ENCODE results near the gene GLT8D1.

GLT8D1 gene

DNA sequence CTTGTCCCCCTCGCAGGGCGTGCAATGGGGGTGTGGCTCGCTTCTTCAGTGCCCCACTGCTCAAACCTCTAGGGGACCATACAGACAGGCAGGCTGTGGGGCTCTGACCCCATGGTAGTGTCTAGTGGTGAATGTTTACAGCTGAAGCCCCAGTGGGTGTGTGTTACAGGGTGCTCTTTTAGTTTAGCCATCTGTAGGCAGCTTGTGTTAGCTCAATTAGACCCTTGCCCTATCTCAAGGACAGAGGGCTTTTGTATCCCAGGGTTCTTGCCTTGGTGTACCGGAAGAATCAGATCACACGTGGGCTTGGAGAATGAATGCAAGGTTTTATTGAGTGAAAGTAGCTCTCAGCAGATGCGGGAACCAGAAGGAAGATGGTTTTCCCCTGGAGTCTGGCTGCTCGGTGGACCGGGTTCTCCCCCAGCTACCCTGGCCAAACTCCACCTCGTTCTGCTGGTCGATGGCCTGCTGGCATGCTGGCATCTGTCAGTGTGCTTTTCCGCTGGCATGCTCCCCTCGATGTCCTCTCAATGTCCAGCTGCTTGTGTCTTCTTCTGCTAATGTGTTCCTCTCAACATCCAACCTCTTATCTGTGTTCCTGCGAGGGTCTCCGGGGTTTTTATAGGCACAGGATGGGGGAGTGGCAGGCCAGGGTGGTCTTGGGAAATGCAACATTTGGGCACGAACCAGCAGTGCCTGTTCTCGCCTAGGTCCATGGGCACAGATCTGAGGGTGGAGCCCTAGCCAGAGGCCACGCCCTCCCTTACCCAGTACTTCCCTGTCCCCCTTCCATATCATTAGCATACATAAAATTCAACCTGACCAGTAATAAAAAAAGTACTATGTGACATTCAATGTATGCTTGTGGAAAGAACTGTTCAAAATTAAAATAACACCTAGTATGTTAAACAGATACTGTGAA lies 7.0 kb upstream of the GLT8D1 start:
- ChIA-PET CTCF (interaction anchor here (0.6 kb wide), 1 partner anchor 21 kb away, joined by 3 read pairs; no protein-coding TSS in a partner anchor), POLR2A (no interaction called here)
- H3K4me1 ChIP-seq (ENCODE audit: control extremely low read depth in 1 of 4, control insufficient read depth in 4 of 4, insufficient read depth in 4 of 4, low read length in 3 of 4), result peaks cover 5 to 22% (median 11%) of the 10 kb centered on the region in 4 experiments
- no peak for DNase-seq
- no peak overlapping the region for H3K27ac ChIP-seq (ENCODE audit: insufficient read depth in 1 of 2, low read depth in 1 of 2, low read length in 2 of 2, poor library complexity in 1 of 2, severe bottlenecking in 2 of 2)
- H3K4me3 ChIP-seq (ENCODE audit: control insufficient read depth in 1 of 7, extremely low read depth in 1 of 7, insufficient read depth in 4 of 7, low read depth in 2 of 7, low read length in 6 of 7), result no peak overlapping the region
- H3K36me3 ChIP-seq (ENCODE audit: control insufficient read depth in 4 of 4, insufficient read depth in 4 of 4, low read length in 3 of 4), result peaks cover 7 to 20% (median 13%) of the 10 kb centered on the region in 4 experiments
- H3K27me3 ChIP-seq (replicated peaks in 2 of 5; ENCODE audit: control insufficient read depth in 4 of 5, insufficient read depth in 5 of 5, low read length in 4 of 5), result no peaks in the 10 kb centered on the region
- WGBS (ENCODE audit: insufficient coverage), result 99% methylated on average over 15 of the region's 17 CpGs
- H3K9me3 ChIP-seq (ENCODE audit: control extremely low read depth in 1 of 5, control insufficient read depth in 4 of 5, insufficient read depth in 2 of 5, low read depth in 1 of 5, low read length in 4 of 5), result peaks cover 0 to 4% (median 0%) of the 10 kb centered on the region in 5 experiments

GRCh38 chr3:52710512-52710911 lies 4.9 kb upstream of the GLT8D1 start:
- ChIA-PET CTCF (interaction anchor here (1.2 kb wide), 1 partner anchor 298 kb away, joined by 3 read pairs; no protein-coding TSS in a partner anchor), POLR2A (no interaction called here)
- Histone ChIP-seq H3K4me3 (ENCODE audit: control insufficient read depth in 1 of 7, extremely low read depth in 1 of 7, insufficient read depth in 4 of 7, low read depth in 2 of 7, low read length in 6 of 7) (no peak overlapping the region), H3K36me3 (ENCODE audit: control insufficient read depth in 4 of 4, insufficient read depth in 4 of 4, low read length in 3 of 4) (peaks cover 7 to 20% (median 12%) of the 10 kb centered on the region in 4 experiments), H3K4me1 (ENCODE audit: control extremely low read depth in 1 of 4, control insufficient read depth in 4 of 4, insufficient read depth in 4 of 4, low read length in 3 of 4) (peaks cover 16 to 31% (median 25%) of the 10 kb centered on the region in 4 experiments), H3K27me3 (replicated peaks in 2 of 5; ENCODE audit: control insufficient read depth in 4 of 5, insufficient read depth in 5 of 5, low read length in 4 of 5) (no peaks in the 10 kb centered on the region), H3K27ac (ENCODE audit: insufficient read depth in 1 of 2, low read depth in 1 of 2, low read length in 2 of 2, poor library complexity in 1 of 2, severe bottlenecking in 2 of 2) (no peak overlapping the region), H3K9me3 (ENCODE audit: control extremely low read depth in 1 of 5, control insufficient read depth in 4 of 5, insufficient read depth in 2 of 5, low read depth in 1 of 5, low read length in 4 of 5) (peaks cover 0 to 4% (median 0%) of the 10 kb centered on the region in 5 experiments)
- DNase-seq, result no peak
- 92% methylated on average over 1 of the region's 2 CpGs for WGBS (ENCODE audit: insufficient coverage)

GRCh38 chr3:52707585-52707984 lies 2.0 kb upstream of the GLT8D1 start:
- WGBS (ENCODE audit: insufficient coverage), result no CpG with 5 or more reads among the region's 4 CpGs

DNA sequence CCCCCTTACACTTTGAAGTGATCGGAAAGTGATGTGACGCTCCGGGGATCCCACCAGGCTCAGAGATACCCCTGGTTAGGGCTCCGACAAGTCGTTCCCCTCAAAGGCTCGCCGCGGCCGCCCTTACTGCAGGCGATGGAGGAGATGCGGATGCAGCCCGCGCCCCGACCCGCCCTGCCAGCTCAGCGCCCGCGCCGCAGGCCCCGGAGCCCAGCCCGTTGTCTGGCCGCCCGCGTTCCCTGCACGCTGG lies 228 bp downstream of the GLT8D1 start:
- peaks cover 22 to 41% (median 33%) of the 10 kb centered on the region in 4 experiments for H3K4me1 ChIP-seq (ENCODE audit: control extremely low read depth in 1 of 4, control insufficient read depth in 4 of 4, insufficient read depth in 4 of 4, low read length in 3 of 4)
- H3K27ac ChIP-seq (ENCODE audit: insufficient read depth in 1 of 2, low read depth in 1 of 2, low read length in 2 of 2, poor library complexity in 1 of 2, severe bottlenecking in 2 of 2), result peak overlapping the region; percentile 68 to 88
- ChIA-PET CTCF (interaction anchor here (0.9 to 1.1 kb wide), 2 partner anchors 14 to 17 kb away, joined by 3 read pairs; no protein-coding TSS in a partner anchor), POLR2A (interaction anchor here (0.6 to 1.4 kb wide), 3 partner anchors 13 to 152 kb away, joined by 3 to 5 read pairs (median 4); no protein-coding TSS in a partner anchor)
- 0% methylated on average over 25 of the region's 25 CpGs for WGBS (ENCODE audit: insufficient coverage)
- DNase-seq, result no peak
- H3K9me3 ChIP-seq (ENCODE audit: control extremely low read depth in 1 of 5, control insufficient read depth in 4 of 5, insufficient read depth in 2 of 5, low read depth in 1 of 5, low read length in 4 of 5), result no peaks in the 10 kb centered on the region
- no peaks in the 10 kb centered on the region for H3K27me3 ChIP-seq (replicated peaks in 2 of 5; ENCODE audit: control insufficient read depth in 4 of 5, insufficient read depth in 5 of 5, low read length in 4 of 5)
- H3K36me3 ChIP-seq (ENCODE audit: control insufficient read depth in 4 of 4, insufficient read depth in 4 of 4, low read length in 3 of 4), result peaks cover 0 to 9% (median 5%) of the 10 kb centered on the region in 4 experiments
- peak overlapping the region; percentile 82 to 100 (median 93) for H3K4me3 ChIP-seq (ENCODE audit: control insufficient read depth in 1 of 7, extremely low read depth in 1 of 7, insufficient read depth in 4 of 7, low read depth in 2 of 7, low read length in 6 of 7)

More at GRCh38 chr3:52707585-52707984, 2.0 kb upstream of the GLT8D1 start:
- peaks cover 4 to 15% (median 11%) of the 10 kb centered on the region in 4 experiments for H3K36me3 ChIP-seq (ENCODE audit: control insufficient read depth in 4 of 4, insufficient read depth in 4 of 4, low read length in 3 of 4)
- H3K27ac ChIP-seq (ENCODE audit: insufficient read depth in 1 of 2, low read depth in 1 of 2, low read length in 2 of 2, poor library complexity in 1 of 2, severe bottlenecking in 2 of 2), result peak overlapping the region in 1 of 2 experiments; percentile 54
- peaks cover 0 to 3% (median 0%) of the 10 kb centered on the region in 5 experiments for H3K9me3 ChIP-seq (ENCODE audit: control extremely low read depth in 1 of 5, control insufficient read depth in 4 of 5, insufficient read depth in 2 of 5, low read depth in 1 of 5, low read length in 4 of 5)
- peak overlapping the region in 3 of 7 experiments; percentile 47 to 100 (median 99) for H3K4me3 ChIP-seq (ENCODE audit: control insufficient read depth in 1 of 7, extremely low read depth in 1 of 7, insufficient read depth in 4 of 7, low read depth in 2 of 7, low read length in 6 of 7)
- H3K27me3 ChIP-seq (replicated peaks in 2 of 5; ENCODE audit: control insufficient read depth in 4 of 5, insufficient read depth in 5 of 5, low read length in 4 of 5), result no peaks in the 10 kb centered on the region
- DNase-seq, result peak; percentile 45 to 89 (median 85)
- ChIA-PET POLR2A (interaction anchor here (1.0 kb wide), 1 partner anchor 14 kb away, joined by 3 read pairs; no protein-coding TSS in a partner anchor), CTCF (interaction anchor here (1.3 kb wide), 2 partner anchors 35 to 138 kb away, joined by 3 read pairs; no protein-coding TSS in a partner anchor)
- H3K4me1 ChIP-seq (ENCODE audit: control extremely low read depth in 1 of 4, control insufficient read depth in 4 of 4, insufficient read depth in 4 of 4, low read length in 3 of 4), result peaks cover 22 to 41% (median 33%) of the 10 kb centered on the region in 4 experiments

- Histone ChIP-seq H3K9me3 (ENCODE audit: control extremely low read depth in 1 of 5, control insufficient read depth in 4 of 5, insufficient read depth in 2 of 5, low read depth in 1 of 5, low read length in 4 of 5) (no peaks in the 10 kb centered on the region), H3K4me3 (ENCODE audit: control insufficient read depth in 1 of 7, extremely low read depth in 1 of 7, insufficient read depth in 4 of 7, low read depth in 2 of 7, low read length in 6 of 7) (peak overlapping the region; percentile 82 to 100 (median 93)), H3K4me1 (ENCODE audit: control extremely low read depth in 1 of 4, control insufficient read depth in 4 of 4, insufficient read depth in 4 of 4, low read length in 3 of 4) (peaks cover 22 to 41% (median 33%) of the 10 kb centered on the region in 4 experiments), H3K36me3 (ENCODE audit: control insufficient read depth in 4 of 4, insufficient read depth in 4 of 4, low read length in 3 of 4) (peaks cover 0 to 10% (median 4%) of the 10 kb centered on the region in 4 experiments), H3K27me3 (replicated peaks in 2 of 5; ENCODE audit: control insufficient read depth in 4 of 5, insufficient read depth in 5 of 5, low read length in 4 of 5) (no peaks in the 10 kb centered on the region), H3K27ac (ENCODE audit: insufficient read depth in 1 of 2, low read depth in 1 of 2, low read length in 2 of 2, poor library complexity in 1 of 2, severe bottlenecking in 2 of 2) (peak overlapping the region; percentile 68 to 88)
- 12% methylated on average over 21 of the region's 22 CpGs for WGBS (ENCODE audit: insufficient coverage)
- CTCF ChIA-PET, result interaction anchor here (0.9 to 1.1 kb wide), 2 partner anchors 15 to 17 kb away, joined by 3 read pairs; no protein-coding TSS in a partner anchor
- POLR2A ChIA-PET, result interaction anchor here (0.9 kb wide), 1 partner anchor 12 kb away, joined by 5 read pairs; no protein-coding TSS in a partner anchor
- DNase-seq, result no peak
Measured at GRCh38 chr3:52704611-52705437, 767 bp downstream of the GLT8D1 start.

- H3K27me3 ChIP-seq (replicated peaks in 2 of 5; ENCODE audit: control insufficient read depth in 4 of 5, insufficient read depth in 5 of 5, low read length in 4 of 5), result no peaks in the 10 kb centered on the region
- POLR2A ChIA-PET, result interaction anchor here (1.0 kb wide), 1 partner anchor 42 kb away, joined by 3 read pairs; no protein-coding TSS in a partner anchor
Measured at GRCh38 chr3:52703341-52703740, 2.2 kb downstream of the GLT8D1 start.

More at GRCh38 chr3:52703341-52703740, 2.2 kb downstream of the GLT8D1 start:
- CTCF ChIA-PET, result no interaction called here
- Histone ChIP-seq H3K27ac (ENCODE audit: insufficient read depth in 1 of 2, low read depth in 1 of 2, low read length in 2 of 2, poor library complexity in 1 of 2, severe bottlenecking in 2 of 2) (no peak overlapping the region), H3K9me3 (ENCODE audit: control extremely low read depth in 1 of 5, control insufficient read depth in 4 of 5, insufficient read depth in 2 of 5, low read depth in 1 of 5, low read length in 4 of 5) (no peaks in the 10 kb centered on the region), H3K4me1 (ENCODE audit: control extremely low read depth in 1 of 4, control insufficient read depth in 4 of 4, insufficient read depth in 4 of 4, low read length in 3 of 4) (peaks cover 22 to 41% (median 30%) of the 10 kb centered on the region in 4 experiments), H3K36me3 (ENCODE audit: control insufficient read depth in 4 of 4, insufficient read depth in 4 of 4, low read length in 3 of 4) (peaks cover 0 to 13% (median 3%) of the 10 kb centered on the region in 4 experiments), H3K4me3 (ENCODE audit: control insufficient read depth in 1 of 7, extremely low read depth in 1 of 7, insufficient read depth in 4 of 7, low read depth in 2 of 7, low read length in 6 of 7) (no peak overlapping the region)
- DNase-seq, result no peak
- WGBS (ENCODE audit: insufficient coverage), result 100% methylated on average over 1 of the region's 7 CpGs

Data from common myeloid progenitor, CD34-positive (primary cell).